Activated naive CD4-positive, alpha-beta T cell treated with anti-CD3 and anti-CD28 coated beads, Interleukin-2, amount 10 ng/mL, durations not matched to agents 7 days and 5 days (primary cell): ENCODE results near the gene CXCL17.

ENCODE experiments used
- CTCF ChIA-PET: fragments of 350-600 bp; sonication (Branson Sonifier 250); formaldehyde crosslinking; loops from one replicate; lab custom pipeline; 2021; ENCODE audit warnings: antibody characterized with exemption; lab: Charles Lee
- DNase-seq: peaks from one replicate; pipeline ENCODE4 v3.0.0-alpha.2; 2020
- H3K27ac Mint-ChIP-seq: one replicate; pipeline ENCODE4 v1.8.0; 2021; ENCODE audit warnings: mild to moderate bottlenecking, moderate library complexity, mixed read lengths
- H3K27me3 Mint-ChIP-seq: one replicate; pipeline ENCODE4 v1.8.0; 2021; ENCODE audit warnings: mild to moderate bottlenecking, mixed read lengths
- H3K36me3 Mint-ChIP-seq: one replicate; pipeline ENCODE4 v1.8.0; 2021; ENCODE audit warnings: mixed read lengths
- H3K4me1 Mint-ChIP-seq: one replicate; pipeline ENCODE4 v1.8.0; 2021; ENCODE audit warnings: mixed read lengths
- H3K4me3 Mint-ChIP-seq: one replicate; pipeline ENCODE4 v1.8.0; 2021; ENCODE audit warnings: mild to moderate bottlenecking, moderate library complexity, mixed read lengths
- H3K9me3 Mint-ChIP-seq: one replicate; pipeline ENCODE4 v1.8.0; 2021; ENCODE audit warnings: mixed read lengths

CXCL17 gene

GRCh38 chr19:42396381-42397262 is 46.1 kb downstream of the CXCL17 start:
- Mint-ChIP-seq H3K4me1 (peaks cover 42% of the 10 kb centered on the region), H3K4me3 (peak overlapping the region; percentile 85), H3K27ac (peak overlapping the region; percentile 67), H3K36me3 (peaks cover 2% of the 10 kb centered on the region), H3K27me3 (peaks cover 35% of the 10 kb centered on the region), H3K9me3 (no peaks in the 10 kb centered on the region)
- DNase-seq = peak; percentile 97
- CTCF ChIA-PET = interaction anchor here (1.2 kb wide), 2 partner anchors 10 to 24 kb away, joined by 3 to 5 read pairs; no protein-coding TSS in a partner anchor

GRCh38 chr19:42394751-42395150 is 48.0 kb downstream of the CXCL17 start:
- Mint-ChIP-seq H3K36me3 (no peaks in the 10 kb centered on the region), H3K27ac (no peak overlapping the region), H3K9me3 (no peaks in the 10 kb centered on the region), H3K4me3 (no peak overlapping the region), H3K4me1 (peaks cover 30% of the 10 kb centered on the region), H3K27me3 (peaks cover 49% of the 10 kb centered on the region)
- CTCF ChIA-PET = no interaction called here
- DNase-seq = no peak

- peaks cover 62% of the 10 kb centered on the region for H3K27me3 Mint-ChIP-seq
- DNase-seq = no peak
- peaks cover 18% of the 10 kb centered on the region for H3K4me1 Mint-ChIP-seq
- CTCF ChIA-PET = no interaction called here
- H3K4me3 Mint-ChIP-seq = no peak overlapping the region
- no peaks in the 10 kb centered on the region for H3K36me3 Mint-ChIP-seq
- H3K9me3 Mint-ChIP-seq = no peaks in the 10 kb centered on the region
- no peak overlapping the region for H3K27ac Mint-ChIP-seq
Measured at GRCh38 chr19:42392165-42392564, 50.6 kb downstream of the CXCL17 start.

GRCh38 chr19:42389899-42390298 is 52.8 kb downstream of the CXCL17 start, which contains the start of gene CNFN:
Gene CNFN, minus strand, starts transcription at chr19:42390297. Its CDS starts 1,260 bp downstream, at chr19:42389037.
- no peaks in the 10 kb centered on the region for H3K36me3 Mint-ChIP-seq
- H3K27me3 Mint-ChIP-seq = peaks cover 79% of the 10 kb centered on the region
- H3K4me3 Mint-ChIP-seq = no peak within 1 kb of the TSS
- peaks cover 12% of the 10 kb centered on the region for H3K4me1 Mint-ChIP-seq
- CTCF ChIA-PET = no interaction called here
- no peak within 1 kb of the TSS for H3K27ac Mint-ChIP-seq
- DNase-seq = no peak
- no peaks in the 10 kb centered on the region for H3K9me3 Mint-ChIP-seq

- H3K9me3 Mint-ChIP-seq = no peaks in the 10 kb centered on the region
- no peak overlapping the region for H3K27ac Mint-ChIP-seq
- CTCF ChIA-PET = interaction anchor here (1.1 to 1.5 kb wide), 2 partner anchors 12 to 31 kb away, joined by 3 to 4 read pairs; no protein-coding TSS in a partner anchor
- no peak overlapping the region for H3K4me3 Mint-ChIP-seq
- DNase-seq = no peak
- peaks cover 79% of the 10 kb centered on the region for H3K27me3 Mint-ChIP-seq
- H3K36me3 Mint-ChIP-seq = no peaks in the 10 kb centered on the region
- peaks cover 12% of the 10 kb centered on the region for H3K4me1 Mint-ChIP-seq
Measured at GRCh38 chr19:42388851-42389489, 53.8 kb downstream of the CXCL17 start.

GRCh38 chr19:42386974-42387707 is 55.6 kb downstream of the CXCL17 start:
- H3K4me1 Mint-ChIP-seq = peaks cover 12% of the 10 kb centered on the region
- CTCF ChIA-PET = interaction anchor here (1.5 kb wide), 1 partner anchor 14 kb away, joined by 3 read pairs; no protein-coding TSS in a partner anchor
- peak overlapping the region; percentile 42 for H3K4me3 Mint-ChIP-seq
- peaks cover 77% of the 10 kb centered on the region for H3K27me3 Mint-ChIP-seq
- no peaks in the 10 kb centered on the region for H3K9me3 Mint-ChIP-seq
- peak; percentile 80 for DNase-seq
- H3K27ac Mint-ChIP-seq = no peak overlapping the region
- H3K36me3 Mint-ChIP-seq = no peaks in the 10 kb centered on the region

GRCh38 chr19:42380155-42380554 is 62.6 kb downstream of the CXCL17 start:
- CTCF ChIA-PET = interaction anchor here (0.7 to 1.9 kb wide), 2 partner anchors 21 to 43 kb away, joined by 3 to 7 read pairs; no protein-coding TSS in a partner anchor
- no peak overlapping the region for H3K4me3 Mint-ChIP-seq
- no peak for DNase-seq
- H3K27me3 Mint-ChIP-seq = peaks cover 49% of the 10 kb centered on the region
- H3K4me1 Mint-ChIP-seq = no peaks in the 10 kb centered on the region
- H3K36me3 Mint-ChIP-seq = no peaks in the 10 kb centered on the region
- H3K27ac Mint-ChIP-seq = no peak overlapping the region
- no peaks in the 10 kb centered on the region for H3K9me3 Mint-ChIP-seq
